GM19395 (cell line): ENCODE data around the gene KCNT1.

Experiments used
- ATAC-seq: cut with Tn5 transposase; IDR thresholded peaks from one replicate; pipeline ENCODE4 v1.9.1; 2021; ENCODE audit warnings: mild to moderate bottlenecking, moderate library complexity; ENCODE audit not compliant: unreplicated experiment

KCNT1 gene

DNA sequence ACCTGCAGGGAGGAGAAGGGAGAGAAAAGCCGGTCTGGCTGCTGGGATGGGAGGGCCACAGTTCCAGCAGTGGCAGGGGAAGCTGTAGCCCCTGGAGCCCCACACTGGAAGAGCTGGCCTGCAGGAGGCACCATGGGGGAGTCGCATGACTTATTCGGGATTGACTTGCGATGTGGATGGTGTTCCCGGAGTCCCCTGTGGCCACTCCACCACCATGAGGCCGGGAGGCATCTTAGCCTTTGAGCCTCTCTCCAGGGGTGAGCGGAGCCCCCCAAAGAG lies 92.0 kb downstream of the KCNT1 start:
- ATAC-seq, result no peak

DNA sequence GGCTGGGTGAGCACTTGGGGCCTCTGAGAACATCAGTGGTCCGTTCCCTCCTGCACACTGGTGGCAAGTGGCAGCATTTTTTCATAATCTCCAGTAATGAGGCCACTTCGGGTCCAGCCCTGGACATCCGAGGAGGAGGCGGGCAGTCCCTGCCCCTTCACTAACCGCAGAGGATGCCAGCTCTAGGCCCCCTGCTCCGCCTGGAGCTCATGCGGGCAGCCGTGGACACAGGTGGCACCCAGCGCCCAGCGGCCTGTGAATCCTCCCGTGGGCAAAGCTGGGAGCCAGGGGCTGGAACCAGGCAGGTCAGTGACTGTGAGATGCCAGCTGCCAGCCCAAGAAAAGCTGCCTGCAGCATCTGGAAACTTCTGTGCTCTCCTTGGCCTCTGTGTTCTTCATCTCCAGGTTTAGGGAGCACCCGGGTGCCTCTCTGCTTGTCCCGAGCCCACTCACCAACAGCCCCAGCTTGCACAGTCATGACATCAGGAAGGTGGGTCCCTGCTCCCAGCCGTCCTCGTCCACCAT lies 92.4 kb downstream of the KCNT1 start:
- no peak for ATAC-seq

DNA sequence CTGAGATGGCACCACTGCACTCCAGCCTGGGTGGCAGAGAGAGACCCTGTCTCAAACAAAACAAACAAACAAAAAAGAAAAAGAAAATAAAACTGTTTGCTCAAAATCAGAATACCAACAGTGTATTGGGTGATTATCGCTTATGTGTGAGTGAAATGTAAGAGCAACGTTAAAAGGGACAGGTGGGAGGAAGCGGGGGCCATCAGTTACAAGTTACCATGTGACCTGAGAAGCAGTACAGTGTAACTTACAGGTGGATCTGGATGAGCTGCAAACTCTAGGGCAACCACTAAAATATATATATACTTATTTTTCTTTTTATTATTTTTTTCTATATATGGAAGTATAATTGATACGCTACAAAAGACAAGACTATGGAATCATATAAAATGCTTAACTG lies 93.4 kb downstream of the KCNT1 start:
- no peak for ATAC-seq

DNA sequence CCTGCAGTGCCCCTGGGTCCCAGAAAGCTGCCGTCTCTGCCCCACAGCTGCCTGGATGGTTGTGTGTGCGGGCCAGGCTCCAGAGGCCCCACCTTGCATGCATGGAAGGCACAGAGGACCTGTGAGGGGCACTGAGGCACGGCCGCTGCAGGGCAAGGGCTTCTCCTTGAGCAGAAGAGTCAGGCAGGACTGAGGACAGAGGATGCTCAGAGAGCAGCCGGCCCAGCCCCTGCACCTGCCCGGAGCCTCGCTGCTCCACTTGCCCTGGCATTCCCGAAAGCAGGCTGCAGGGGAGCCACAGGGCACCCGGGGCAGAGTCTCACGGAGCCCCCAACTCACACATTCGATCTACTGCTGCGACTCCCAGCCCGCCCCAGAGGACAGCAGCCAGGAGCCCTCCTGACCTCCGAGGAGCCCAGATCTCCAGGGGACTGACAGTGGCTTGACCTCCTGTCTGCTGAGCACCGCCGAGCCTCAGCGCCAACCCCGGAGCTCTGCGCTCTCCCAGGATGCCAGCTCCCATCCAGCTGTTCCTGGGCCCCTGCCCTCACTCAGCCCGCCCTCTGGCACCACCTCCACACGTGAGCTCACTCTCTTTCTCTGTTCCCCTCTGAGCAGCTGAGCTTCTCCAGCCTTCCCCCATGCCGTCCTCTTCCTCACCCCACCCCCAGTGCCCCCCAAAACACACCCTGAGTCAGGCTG lies 95.0 kb downstream of the KCNT1 start:
- ATAC-seq, result no peak

DNA sequence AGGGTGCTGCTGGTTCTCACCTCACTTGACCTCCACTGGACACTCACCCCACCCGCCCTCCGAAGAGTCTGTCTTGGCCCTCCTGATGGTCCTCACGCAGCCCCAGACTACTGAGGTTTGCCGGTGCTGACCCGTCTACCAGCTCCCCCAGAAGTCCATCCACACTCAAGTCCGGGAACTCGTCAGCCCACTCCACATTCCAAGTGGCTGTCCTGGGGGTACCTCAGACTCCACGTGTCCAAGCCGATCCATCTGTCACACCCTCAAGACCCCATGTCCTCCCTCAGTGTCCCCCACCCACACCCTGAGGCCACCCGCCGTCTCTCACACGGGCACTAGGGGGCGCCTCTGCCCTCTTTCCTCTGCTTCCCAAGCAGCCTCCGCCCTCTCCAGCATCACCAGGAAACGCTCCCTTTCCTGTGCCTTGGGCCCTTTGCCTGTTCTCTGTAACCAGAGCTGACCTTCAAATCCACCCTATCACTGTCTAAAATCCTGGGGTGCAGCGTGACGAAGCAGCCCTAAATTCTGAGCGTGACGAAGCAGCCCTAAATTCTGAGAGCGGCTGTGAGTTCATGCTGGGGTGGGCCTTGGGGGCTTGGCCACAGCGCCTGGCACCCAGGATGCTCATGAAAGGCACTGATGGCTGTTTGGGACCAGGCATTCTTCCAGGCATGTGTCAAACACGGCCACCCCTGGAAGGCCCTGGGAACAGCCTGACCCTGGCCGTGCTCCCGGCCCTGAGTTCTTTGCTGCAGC lies 95.7 kb downstream of the KCNT1 start:
- no peak for ATAC-seq

DNA sequence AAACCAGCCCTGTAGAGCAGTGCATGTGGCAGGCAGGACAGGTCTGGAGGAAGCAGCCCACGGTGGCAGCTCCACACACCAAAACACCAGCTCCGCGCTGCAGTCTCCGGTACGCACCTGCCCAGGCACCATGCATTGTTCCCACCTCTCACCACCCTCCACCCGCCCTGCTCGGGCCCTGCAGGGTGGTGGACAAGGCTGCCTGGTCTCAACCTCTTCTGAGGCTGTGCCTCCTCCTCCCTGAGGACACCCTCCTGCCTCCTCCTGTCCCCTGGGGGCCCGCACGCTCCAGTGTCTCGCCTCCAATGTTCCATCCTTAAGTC lies 96.2 kb downstream of the KCNT1 start:
- no peak for ATAC-seq

DNA sequence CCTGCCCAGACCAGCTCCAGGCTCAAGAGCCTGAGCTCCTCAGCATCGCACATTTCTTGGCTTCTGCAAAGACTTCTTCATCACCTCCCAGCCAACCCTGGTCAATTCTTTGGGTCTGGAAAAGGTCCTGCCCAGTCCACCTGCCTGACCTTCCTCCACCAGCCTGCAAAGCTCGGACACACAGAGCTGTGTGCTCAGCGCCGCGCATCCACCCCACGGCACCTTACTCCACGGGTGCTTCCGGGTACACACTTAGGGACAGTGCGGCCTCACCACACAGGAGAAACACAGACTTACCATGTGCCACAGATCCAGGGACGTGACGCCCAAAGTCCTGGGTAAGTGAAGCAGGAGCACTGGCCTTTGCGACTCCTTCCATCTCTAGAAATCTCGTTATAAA lies 97.3 kb downstream of the KCNT1 start:
- ATAC-seq, result no peak

DNA sequence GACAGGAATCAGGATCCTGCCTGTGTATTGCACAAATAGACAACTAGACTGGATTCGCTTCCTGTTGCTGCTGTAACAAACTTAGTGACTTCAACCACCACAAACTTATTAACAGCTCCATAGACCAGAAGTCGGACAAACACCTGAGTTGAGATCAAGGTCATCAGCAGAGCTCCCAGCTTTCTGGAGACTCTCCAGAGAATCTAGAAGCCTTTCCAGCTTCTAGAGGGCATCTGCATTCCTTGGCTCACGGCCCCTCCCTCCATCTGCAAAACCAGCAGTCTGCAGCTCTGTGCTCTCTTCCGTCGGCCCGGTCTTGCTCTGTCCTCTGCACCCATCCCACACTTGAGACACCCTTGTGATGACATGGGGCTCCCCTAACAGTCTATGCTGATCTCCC lies 99.1 kb downstream of the KCNT1 start:
- no peak for ATAC-seq

DNA sequence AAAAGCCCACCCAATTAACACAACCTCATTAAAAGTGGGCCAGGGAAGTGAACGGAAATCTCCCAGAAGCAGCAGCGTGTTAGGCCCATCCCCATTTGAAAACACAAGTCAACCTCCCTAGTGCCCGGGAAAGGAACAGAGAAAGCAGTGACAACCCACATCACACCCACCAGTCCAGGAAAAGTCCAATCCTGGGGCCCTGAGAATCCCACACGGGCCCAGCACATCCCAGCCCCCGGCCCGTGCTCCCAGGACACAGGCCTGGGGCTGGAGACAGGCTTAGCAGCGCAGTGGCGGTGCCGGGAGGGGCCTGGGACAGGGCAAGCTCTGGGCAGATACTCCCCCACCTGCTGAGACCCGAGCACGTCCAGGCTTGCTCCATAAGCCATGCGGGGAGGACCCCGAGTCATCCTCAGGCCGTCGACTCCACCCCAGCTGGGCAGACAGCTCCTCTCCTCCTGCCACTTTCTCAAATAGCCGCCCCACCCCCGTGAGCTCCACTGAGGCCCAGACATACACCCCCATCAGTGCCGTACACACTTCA lies 101.0 kb downstream of the KCNT1 start:
- ATAC-seq, result no peak

DNA sequence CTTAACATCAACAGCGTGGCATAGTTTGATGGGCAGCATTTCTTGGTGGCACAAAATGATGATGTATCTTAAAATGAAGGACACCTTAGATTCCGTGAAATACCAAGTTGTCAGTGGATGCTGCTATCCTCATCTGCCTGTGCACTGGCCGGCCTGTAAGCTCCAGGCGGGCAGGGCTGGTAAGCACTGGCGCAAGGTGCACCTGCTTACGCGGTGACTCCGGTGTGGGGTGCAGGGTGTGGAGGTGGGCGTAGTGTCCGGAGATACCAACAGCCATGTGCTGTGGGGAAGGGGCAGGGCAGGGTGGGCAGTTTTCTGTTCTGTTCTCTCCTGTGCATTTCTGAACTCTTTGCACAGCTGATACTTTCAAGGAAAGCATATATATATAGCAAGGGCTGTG lies 101.5 kb downstream of the KCNT1 start:
- no peak for ATAC-seq

DNA sequence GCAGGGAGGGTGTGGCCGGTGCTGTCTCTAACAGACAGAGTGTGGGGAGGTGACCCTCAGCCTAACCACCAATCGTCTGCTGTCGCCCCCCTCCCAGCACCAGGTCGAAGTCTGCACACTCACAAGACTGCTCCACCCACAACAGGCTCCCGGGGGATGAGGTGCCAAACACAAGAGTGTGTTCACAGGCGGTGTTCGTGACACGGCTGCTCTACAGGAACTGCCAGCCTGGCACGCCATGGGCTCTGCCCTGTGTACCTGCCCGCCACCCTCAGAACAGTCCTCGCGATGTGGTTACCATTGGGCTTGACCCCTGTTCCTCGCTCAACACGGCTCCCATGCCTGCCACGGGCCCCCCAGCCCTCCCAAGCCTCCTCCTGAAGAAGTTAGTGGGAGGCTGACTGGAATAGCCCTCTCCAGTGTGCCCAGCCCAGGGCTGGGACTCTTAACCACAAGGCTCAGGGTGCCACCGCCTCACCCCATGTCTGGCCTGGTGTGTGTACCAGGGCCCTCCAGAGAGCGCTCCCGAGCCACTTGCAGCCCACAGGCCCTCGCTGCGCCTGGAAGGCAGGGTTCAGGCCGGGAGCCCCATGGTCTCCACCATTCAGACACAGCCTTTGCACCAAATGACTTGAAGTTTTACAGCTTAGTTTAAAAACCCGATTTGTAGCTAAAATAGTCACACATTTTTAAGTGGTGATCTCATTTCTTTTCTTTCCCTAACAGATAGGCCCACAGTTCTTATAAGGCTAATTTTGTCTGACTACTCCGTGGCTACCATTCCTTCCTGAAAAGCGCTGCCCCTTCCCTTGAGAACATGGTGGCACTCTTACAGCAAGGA lies 102.8 kb downstream of the KCNT1 start:
- ATAC-seq, result no peak

DNA sequence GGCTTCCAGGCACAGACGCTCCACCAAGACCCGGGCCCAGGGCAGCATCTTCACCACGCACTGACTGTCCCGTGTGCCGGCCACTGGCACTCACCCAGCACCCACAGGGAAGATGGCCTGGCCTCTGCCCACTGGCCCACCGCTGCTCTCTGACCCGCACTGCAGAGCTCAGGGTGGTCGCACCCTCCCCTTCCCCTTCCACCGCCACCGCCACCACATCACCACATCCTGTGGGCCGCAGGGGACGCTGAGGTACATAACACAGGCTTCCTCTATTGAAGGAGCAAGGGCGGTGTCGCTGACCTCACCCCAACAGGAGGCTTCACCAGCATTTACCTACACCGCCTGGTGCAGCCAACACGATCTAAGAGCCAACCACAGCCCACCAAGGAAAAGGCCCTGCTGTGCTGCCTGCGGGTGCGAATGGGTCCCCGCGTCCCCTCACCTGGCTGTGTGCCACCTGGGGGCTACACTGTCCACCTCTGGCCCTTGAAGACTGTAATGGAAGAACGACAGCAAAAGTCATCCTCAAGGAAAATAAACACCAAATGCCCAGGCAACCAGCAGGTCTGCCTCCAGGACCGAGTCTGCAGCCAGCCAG lies 103.5 kb downstream of the KCNT1 start:
- ATAC-seq, result no peak

DNA sequence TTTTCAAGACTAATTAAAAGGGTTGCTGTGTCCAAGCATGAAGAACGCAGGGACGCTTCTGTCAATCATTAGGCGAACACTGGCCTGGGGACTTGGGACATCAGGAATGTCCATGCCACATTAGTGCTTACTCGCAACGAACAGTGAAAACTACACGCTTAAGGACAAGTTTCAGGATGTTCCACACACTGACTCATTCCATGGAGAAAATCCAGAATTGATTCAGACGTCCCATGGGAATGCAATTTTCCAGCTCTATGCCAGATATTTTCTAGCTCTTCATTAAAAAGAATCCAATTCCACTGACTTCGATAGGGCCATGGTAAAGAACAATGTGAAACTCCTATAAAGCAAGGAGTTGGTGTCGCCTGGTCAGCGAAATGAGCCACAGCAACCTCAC lies 107.2 kb downstream of the KCNT1 start:
- no peak for ATAC-seq

DNA sequence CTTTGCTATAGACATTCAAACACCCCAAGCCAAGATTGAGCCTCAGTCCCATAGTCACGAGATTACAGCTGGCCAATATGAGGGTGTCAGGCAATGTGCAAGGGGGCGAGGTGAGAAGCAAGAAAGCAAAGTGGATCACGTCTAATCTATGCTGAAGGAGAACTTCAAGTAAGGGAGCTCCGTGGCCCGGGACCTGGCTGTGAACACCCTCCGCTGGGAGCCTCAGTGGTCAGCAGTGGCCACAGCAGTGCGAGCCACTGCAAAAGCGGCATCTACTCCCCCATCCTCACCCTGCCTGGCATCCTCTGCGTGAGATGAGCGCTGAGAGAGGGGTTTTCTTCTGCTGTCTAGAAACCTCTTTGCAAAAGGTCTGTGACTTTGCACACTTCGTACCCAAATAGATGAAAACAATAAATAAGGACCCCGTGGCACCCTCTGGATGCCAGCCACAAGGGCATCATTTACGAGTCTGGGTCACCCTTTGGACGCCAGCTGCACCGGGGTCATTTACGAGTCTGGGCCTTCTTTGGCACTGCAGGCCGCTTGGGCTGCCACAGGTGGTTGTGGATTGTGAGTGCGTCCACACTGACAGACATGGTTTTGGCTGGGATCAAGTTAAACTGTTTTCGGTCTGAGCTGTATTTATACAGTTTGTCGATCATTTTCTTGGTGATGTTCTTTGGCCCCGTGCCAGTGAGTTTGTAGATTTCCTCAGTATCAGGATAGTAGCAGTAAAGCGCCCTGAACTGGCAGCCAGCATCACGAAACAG lies 109.0 kb downstream of the KCNT1 start:
- ATAC-seq, result no peak

DNA sequence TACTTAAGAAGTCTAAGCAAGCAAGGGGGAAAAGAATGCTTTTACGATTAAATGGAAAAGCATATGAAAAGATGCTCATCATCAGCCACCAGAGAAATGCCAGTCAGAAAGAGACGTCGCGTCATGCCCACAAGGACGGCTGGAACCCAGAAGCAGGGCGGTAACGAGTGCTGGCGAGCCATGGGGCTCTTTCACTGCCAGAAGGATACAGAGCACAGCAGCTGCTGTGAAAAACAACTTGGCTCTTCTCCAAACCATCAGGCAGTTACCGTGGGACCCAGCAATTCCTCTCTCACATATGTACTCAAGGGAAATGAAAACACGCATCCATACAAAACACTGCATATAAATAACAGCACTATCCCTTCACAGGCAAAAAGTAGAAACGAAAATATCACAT lies 109.8 kb downstream of the KCNT1 start:
- ATAC-seq, result no peak

DNA sequence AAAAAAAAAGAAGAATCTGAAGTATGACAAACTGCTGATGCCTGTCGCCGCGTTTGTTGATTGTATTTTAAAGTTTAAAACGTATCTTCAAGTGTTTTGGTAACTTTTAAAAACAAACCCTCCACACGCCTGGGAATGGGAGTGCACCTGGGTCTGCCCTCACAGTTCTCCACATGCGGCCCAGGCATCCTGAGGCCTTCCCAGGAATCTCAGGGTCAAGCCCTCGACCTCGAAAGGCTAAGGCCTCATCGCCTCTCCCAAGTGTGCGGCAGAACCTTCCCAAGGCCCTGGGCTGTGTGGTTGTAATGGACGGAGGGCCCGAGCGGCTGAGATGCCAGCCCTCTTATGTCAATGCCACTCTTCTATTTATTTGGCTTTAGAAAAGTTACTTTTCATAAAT lies 111.0 kb downstream of the KCNT1 start:
- no peak for ATAC-seq

DNA sequence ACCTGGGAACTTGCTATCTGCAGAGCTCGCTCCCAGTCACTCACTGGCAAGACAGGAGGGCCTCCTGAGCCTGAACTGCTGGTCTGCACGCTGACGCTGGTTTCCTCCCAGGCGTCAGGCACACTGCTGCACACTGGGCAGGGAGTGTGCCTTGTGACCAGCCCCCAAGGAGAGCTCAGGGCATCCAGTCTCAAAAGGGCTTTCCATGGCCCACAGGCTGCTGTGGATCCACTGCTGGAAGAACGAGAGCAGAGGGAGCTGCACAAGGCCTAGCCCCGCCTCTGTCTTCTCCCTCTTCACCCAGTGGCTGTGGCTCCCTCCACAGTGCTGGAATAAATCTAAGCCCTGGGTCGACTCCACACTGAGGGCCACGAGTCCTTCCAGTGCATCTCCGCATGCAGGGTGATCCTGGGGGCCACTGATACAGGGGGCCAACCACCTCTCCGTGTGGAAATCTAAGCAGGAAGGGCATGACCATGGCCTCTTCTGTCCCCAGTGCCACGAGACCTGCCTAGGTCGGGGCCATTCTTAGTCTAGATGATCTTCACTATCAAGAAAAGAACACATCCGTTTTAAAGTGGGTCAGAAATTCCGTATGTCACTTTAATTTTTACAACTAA lies 111.8 kb downstream of the KCNT1 start:
- ATAC-seq, result no peak

DNA sequence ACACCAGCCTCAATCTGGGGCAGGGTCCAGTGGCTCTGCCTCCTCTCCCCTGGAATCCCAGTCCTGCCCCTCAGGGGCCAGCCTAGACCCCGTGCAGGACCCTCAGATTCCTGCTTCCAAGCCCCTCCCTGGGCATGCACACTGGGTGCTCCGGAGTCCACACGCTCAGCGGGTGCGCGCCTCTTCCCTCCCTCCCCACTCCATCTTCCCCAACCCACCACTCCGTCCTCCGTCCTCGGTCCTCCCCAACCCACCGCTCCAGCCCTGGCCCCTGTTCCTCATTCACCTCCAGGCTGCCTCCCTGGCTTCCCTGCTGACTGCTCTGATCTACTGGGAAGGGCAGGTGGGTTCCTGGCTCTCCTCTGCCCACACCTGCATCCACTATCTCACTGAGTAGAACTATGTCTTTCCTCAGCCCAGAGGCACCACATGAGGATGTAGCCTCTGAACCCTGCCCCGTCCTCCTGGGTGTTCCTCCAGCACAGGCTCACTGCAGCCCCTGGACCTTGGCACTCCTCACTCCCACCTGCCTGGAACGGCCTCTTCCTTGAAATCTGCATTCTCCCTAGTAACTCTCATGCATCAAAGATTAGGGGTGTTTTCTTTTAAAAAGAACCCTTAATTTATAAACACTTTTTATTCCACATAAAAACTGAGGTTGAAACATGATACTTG lies 112.6 kb downstream of the KCNT1 start:
- no peak for ATAC-seq

DNA sequence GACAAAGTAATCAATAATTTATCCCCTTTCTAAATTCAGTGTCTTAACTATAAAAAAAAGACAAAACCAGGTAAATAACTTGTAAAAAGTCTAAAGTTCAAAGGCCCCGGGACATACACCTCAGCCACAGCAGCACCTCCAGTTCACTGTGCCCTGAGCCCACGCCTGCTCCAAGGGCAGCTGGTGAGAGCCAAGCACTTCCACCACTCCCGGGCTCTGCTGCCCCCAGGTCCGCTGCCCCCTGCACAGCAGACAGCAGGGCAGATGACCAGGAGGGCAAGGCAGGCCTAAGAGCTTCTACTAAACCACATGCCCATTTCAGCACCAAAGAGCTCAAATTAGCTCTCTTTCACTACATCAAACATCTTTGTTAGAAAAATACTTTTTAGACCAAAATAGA lies 113.4 kb downstream of the KCNT1 start:
- no peak for ATAC-seq
